Measurements from ENCODE around the gene ARHGDIG.
A peak's percentile ranks its signal among the peaks of the same experiment; 100 is the strongest.
"Not testable (repeated sequence)": the region's sequence is repeated elsewhere in the genome, so short reads cannot be mapped to it uniquely, and the experiment has no call there.

The ARHGDIG gene
- 0 to 0.08 (median 0) reads per million in 18 experiments for total RNA-seq

DNA sequence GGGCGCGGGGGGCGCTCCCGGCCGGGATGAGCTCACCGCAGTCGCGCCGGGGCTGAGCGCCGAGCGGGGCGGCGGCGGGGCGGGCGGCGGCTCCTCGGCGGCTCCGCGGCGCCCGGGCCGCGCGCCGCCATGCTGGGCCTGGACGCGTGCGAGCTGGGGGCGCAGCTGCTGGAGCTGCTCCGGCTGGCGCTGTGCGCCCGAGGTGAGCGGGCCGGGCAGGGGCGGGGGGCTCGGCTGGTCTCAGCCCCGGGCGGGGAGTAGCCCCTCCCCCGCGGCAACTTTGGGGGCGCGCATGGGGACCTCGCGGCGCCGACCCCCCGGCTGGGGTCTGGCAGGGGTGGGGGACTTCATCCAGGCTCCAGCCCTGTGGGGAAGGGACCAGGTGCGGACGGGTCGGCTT is at the start of gene ARHGDIG:
Gene ARHGDIG, plus strand, starts transcription at position 40 of the 400 bp plus-strand sequence. Its CDS starts 90 bp downstream, at position 130.
- DNase-seq, result no peak

GRCh38 chr16:230949-231348 is 49.4 kb upstream of the ARHGDIG start:
- no peak for DNase-seq

DNA sequence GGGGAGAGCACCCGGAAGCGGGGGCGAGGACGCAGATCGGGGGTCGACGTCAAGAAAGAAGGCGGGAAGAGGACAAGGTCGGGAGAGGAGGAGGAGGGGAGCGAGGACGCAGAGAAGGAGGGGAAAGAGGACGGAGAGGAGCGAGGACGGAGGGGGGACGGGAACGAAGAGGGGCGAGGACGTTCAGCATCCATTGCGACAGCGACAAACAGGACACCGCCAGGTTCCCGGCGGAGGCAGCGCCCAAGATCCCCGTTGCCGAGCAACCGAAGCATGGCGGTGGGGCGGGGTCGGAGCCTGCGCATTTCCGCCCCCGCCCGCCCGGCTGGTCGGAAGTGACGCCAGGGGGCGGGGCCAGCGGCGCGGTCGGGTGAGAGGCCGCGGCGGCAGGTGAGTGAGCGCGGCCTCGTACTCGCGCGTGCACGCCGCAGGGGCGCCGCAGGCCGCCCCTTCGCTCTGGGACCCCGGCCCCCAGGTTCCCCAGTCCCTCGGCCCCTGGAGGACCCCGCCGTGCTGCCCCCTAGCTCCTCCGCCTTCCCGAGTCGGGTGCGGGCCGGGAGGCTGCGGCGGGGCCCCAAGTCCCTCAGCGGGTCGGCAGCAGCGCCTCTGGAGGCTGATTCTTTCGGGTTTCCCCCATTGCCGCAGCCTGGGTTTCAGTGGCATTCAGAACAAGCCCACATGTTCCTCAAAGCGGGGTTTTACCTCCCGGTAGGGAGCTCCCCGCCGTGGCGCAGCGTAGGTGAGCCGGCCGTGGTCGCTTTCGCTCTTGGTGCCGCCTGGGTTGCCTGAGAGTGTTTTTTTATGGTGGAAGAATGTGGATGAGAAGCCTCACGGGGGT is 45.7 kb upstream of the ARHGDIG start, which contains the start of gene FAM234A:
Gene FAM234A, plus strand, starts transcription at position 354 of the 838 bp plus-strand sequence. CDS start 19,593 bp downstream, outside the sequence.
- DNase-seq, result peak; percentile 95 to 98

- peak; percentile 21 to 26 for DNase-seq
These were observed 40.5 kb upstream of the ARHGDIG start for GRCh38 chr16:239948-240277.

DNA sequence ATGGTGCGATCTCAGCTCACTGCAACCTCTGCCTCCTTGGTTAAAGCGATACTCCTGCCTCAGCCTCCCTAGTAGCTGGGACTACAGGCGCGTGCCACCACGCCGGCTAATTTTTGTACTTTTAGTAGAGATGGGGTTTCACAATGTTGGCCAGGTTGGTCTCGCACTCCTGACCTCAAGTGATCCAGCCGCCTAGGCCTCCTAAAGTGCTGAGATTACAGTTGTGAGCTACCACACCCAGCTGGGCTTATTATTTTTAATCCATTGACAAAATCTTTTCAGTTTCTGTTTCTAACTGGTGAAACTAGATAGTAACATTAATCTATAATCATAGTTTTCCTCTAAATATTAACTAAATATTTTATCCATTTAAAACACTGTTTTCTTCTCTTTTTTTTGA is 39.8 kb upstream of the ARHGDIG start:
- DNase-seq, result no peak

- no peak for DNase-seq
These were observed 38.1 kb upstream of the ARHGDIG start for GRCh38 chr16:242281-242680.

GRCh38 chr16:243348-243747 is 37.0 kb upstream of the ARHGDIG start:
- no peak for DNase-seq

- DNase-seq, result no peak
These were observed 35.3 kb upstream of the ARHGDIG start for GRCh38 chr16:245105-245504.

- no peak for DNase-seq
These were observed 33.4 kb upstream of the ARHGDIG start for GRCh38 chr16:247027-247426.

GRCh38 chr16:249431-249830 is 31.0 kb upstream of the ARHGDIG start:
- DNase-seq, result no peak

GRCh38 chr16:252366-253337 is 27.7 kb upstream of the ARHGDIG start:
- peak; percentile 4 to 10 for DNase-seq

DNA sequence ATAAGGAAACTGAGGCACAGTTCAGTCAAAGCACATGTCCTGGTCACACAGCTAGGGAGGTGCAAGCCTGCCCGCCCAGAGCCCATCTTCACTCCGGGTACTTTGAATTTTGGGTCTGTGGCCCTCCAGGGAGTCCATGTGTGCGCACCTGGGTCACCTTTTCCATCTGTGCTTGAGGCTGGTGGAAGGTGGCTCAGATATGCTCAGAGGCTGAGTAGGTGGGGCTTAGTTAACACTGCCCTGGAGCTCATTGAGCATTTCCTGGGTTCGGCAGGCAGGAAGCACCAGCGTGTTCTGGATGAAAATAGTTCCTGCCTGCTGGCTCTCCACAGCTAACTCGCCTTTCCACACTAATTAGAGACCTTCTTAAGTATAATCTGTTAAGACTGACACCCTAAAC is 26.6 kb upstream of the ARHGDIG start:
- no peak for DNase-seq

- no peak for DNase-seq
These were observed 25.9 kb upstream of the ARHGDIG start for GRCh38 chr16:254461-254860.

GRCh38 chr16:255183-255582 is 25.2 kb upstream of the ARHGDIG start:
- no peak for DNase-seq

DNA sequence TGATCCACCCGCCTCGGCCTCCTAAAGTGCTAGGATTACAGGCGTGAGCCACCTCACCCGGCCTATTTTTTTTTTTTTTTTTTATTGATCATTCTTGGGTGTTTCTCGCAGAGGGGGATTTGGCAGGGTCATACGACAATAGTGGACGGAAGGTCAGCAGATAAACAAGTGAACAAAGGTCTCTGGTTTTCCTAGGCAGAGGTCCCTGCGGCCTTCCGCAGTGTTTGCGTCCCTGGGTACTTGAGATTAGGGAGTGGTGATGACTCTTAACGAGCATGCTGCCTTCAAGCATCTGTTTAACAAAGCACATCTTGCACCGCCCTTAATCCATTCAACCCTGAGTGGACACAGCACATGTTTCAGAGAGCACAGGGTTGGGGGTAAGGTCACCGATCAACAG is 22.3 kb upstream of the ARHGDIG start:
- DNase-seq, result not testable (repeated sequence)

DNA sequence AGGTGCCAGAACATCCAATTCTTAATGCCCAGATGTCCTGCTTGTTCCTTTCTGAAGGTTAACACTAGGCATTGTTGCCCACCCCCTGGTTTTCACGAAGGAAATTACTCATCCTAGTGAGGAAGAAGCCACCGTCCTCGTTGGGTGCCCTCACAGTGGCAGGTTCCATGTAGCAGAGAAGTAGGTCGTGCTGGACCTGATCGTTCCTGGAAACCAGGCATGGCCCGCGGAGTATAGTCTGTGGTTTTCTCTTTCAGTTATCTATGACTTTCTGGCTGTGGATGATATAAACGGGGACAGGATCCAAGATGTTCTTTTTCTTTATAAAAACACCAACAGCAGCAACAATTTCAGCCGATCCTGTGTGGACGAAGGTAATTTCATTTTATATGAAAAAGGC is 21.2 kb upstream of the ARHGDIG start:
- DNase-seq, result no peak

DNA sequence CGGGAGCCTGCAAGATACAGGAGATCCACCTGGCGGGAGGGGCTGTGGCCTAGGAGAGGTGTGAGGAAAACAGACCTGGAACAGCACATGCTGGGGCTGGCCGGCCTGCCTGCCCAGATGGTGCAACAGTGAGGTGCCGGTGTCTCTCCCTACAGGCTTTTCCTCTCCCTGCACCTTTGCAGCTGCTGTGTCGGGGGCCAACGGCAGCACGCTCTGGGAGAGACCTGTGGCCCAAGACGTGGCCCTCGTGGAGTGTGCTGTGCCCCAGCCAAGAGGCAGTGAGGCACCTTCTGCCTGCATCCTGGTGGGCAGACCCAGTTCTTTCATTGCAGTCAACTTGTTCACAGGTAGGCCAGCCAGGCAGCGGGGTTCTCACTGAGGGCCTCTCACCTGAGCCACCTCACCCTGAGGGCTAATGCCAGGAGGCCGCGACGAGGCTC is 20.6 kb upstream of the ARHGDIG start:
- DNase-seq, result no peak

DNA sequence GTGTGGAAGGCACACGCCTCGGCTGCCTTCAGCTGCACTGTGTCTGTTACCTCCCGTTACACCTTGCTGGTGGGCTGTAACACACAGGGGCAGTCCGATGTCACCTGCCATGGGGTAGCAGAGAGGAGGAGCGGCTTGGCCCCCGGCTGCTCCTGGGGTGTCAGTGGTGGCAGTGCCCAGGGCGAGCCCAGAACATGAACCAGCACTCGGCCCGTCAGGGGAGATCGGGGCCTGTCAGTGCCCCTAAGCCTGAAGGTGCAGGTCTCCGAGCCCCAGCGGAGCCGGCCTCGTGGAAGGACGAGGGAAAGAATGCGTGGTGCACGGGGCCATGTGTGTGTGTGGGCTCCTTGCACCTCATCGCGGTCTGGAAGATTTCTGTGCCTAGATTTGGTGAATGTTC is 20.1 kb upstream of the ARHGDIG start:
- DNase-seq, result no peak

DNA sequence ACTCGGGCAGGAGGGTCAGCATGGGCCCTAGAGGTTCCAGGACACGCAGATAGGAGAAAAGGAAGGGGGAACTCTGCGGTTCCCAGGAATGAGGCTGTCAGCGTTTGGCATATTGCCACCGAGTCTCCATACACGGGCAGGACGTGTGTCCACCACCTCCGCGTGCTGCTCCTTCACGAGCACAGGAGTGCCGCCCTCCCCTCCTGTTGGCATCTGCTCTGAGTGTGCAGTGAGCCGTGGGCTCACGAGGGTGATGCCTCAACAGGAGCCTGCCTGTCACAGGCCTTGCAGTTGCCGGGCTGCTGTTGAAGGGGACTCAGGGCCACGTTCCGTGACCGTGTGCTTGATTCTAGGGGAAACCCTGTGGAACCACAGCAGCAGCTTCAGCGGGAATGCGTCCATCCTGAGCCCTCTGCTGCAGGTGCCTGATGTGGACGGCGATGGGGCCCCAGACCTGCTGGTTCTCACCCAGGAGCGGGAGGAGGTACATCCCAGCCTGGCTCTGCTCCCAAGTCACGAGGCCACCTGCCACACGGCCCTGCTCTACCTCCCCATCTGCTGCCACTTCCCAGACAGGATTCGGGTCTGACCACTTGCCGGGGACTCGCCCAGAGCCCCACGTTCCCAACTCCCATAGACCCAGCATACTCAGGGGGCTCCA is 19.2 kb upstream of the ARHGDIG start:
- no peak for DNase-seq

DNA sequence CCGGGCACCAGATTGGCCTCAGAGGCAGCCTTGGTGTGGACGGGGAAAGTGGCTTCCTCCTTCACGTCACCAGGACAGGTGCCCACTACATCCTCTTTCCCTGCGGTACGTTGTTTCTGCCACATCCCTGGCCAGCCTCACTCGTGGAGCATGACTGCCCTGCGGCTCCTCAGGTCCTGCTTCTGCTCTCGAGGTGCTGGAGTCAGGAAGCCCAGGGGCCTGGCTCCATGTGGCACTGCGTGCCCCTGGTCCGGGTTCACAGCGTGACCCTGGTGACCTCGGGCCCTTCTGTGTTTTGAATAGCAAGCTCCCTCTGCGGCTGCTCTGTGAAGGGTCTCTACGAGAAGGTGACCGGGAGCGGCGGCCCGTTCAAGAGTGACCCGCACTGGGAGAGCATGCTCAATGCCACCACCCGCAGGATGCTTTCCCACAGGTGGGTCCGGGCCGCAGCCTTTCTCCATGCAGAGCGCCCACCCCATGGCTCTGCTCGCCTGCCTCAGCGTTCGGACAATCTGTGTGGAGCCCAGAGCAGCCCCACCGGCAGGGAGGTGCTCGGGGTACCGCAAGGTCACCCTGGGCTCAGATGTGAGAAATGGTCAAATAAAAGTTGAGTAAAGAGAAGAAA is 18.2 kb upstream of the ARHGDIG start:
- DNase-seq, result no peak

DNA sequence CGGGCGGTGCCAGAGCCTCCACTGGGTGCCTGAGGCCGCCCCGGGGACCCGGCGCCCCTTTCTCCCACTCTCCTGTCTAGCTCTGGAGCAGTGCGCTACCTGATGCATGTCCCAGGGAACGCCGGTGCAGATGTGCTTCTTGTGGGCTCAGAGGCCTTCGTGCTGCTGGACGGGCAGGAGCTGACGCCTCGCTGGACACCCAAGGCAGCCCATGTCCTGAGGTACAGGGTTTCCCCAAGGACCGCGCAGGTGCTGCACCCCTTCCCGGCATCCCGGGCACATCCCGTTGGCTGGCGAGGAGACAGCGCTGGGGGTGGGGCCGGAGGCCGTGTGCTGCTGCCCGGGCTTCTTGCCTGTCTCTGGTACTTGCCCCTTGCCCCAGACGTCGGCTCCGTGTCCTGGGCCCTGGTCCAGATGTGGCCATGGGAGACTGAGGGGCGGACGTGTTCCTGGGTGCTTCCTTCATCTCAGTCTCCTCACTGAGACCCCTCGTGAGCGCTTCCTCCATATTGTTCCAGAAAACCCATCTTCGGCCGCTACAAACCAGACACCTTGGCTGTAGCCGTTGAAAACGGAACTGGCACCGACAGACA is 17.1 kb upstream of the ARHGDIG start:
- no peak for DNase-seq

DNA sequence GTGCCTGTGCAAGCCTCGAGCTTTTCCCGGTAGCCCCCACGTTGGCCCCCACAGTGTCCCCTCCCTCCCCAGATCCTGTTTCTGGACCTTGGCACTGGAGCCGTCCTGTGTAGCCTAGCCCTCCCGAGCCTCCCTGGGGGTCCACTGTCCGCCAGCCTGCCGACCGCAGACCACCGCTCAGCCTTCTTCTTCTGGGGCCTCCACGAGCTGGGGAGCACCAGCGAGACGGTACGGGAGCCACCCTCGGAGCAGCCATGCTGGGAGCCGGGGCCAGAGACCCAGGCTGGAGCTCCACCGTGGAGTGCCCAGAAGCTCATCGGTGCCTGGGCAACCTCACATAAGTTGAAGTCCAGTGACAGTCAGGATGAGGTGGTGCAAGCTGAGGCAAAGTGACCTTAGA is 16.4 kb upstream of the ARHGDIG start:
- no peak for DNase-seq
